ENCODE data around the gene AOPEP.

- TF ChIP-seq POLR2A (IDR thresholded peaks at IDR 0.05) = no peak
- no peak for TF ChIP-seq POLR2AphosphoS5 (IDR thresholded peaks at IDR 0.05)
- TF ChIP-seq CTCF (IDR thresholded peaks at IDR 0.05) = no peak
Observed at GRCh38 chr9:94956731-94957130, 230.2 kb downstream of the AOPEP start.

All from gastroesophageal sphincter (tissue), 3 donors.